NCI-H128 (cell line): Measurements from ENCODE around the gene SHOC2.
"Not testable (repeated sequence)": the region's sequence is repeated elsewhere in the genome, so short reads cannot be mapped to it uniquely, and the experiment has no call there.

Experiments used
- DNase-seq: peaks from one replicate; lab custom pipeline; 2025; ENCODE audit not compliant: unreplicated experiment; lab: John Stamatoyannopoulos, UW

The SHOC2 gene

GRCh38 chr10:110901954-110902819 is 17.2 kb upstream of the SHOC2 start:
- no peak for DNase-seq

DNA sequence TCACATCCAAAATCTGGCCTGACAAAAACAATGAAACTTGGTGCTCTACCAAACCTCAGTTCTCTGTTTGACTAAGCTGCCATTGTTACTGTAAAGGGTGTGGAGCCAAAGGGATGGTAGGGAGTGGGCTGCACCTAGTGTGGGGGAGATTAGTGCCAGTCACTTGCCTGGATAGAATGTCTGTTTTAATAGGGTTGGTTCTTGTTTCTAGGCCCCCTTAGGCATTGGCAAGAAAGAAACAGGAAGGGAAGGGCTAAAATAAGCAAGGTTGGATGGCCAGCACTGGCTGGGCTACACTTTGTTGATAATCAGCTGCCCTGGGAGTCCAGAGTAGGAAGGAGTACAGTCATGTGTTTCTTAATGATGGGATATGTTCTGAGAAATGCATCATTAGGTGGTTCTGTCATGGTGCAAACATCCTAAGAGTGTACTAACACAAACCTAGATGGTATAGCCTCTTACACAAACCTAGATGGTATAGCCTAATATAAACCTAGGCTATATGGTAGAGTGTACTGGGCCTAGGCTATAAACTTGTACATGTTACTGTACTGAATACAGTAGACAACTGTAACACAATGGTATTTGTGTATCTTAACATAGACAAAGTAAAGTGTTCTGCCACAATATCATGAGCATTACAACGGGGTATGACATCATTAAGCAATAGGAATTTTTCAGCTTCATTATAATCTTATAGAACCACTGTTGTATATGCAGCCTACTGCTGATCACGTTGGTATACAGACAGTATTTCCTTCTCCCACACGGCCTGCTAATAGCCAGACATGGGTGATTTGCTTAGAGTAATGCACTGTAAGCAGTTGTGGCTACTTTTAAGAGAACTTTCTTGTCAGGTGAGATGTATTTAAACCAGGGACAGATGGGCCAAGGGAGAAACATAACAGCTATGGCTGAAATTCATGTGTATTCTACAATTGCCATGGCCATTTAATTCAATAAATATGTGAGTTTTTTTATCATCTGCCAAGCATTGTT is 15.8 kb upstream of the SHOC2 start:
- no peak for DNase-seq

- DNase-seq, result no peak
These were observed 9.3 kb upstream of the SHOC2 start for GRCh38 chr10:110910138-110910537.

GRCh38 chr10:110912374-110912773 is 7.0 kb upstream of the SHOC2 start:
- no peak for DNase-seq

DNA sequence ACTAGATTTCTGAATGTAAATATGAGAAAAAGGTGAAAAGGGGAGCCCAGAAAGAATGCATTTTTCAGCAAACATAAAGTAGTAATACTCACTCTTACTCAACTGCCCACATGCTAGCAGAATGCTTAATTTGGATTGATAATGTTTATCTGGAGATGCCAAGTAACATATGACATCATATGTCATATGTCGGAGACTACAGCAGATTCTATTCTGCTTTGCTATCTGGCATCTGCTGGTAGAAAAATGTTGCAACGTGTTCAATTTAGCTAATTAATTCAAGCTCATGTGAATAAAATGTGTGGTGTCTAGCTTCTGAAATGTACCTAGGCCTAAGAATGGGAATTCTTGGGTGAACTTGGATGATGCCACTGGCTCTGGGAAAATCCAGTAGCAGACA is 5.0 kb upstream of the SHOC2 start:
- no peak for DNase-seq

DNA sequence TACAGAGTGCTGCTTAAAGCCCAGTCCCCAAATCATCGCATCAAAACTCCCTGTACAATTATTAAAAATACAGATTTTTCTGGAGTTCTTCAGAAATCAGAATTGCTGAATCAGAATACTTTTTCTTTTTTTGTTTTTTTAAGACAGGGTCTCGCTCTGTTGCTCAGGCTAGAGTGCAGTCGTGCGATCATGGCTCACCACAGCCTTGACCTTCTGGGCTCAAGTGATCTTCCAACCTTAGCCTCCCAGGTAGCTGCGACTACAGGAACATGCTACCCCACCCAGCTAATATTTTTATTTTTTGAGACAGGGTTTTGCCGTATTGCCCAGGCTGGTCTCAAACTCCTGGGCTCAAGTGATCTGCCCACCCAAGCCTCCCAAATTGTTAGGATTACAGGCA is 4.4 kb upstream of the SHOC2 start:
- DNase-seq, result no peak

DNA sequence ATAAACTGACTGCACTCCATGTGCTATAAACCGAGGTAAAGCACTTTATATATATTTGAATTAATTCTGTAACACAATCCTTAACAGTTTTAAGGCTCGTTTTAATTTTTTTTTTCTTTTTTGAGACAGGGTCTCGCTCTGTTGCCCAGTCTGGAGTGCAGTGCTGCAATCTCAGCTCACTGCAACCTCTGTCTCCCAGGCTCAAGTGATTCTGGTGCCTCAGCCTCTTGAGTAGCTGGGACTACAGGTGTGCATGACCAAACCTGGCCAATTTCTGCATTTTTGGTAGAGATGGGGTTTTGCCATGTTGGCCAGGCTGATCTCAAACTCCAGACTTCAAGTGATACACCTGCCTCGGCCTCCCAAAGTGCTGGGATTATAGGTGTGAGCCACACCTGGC is 3.8 kb upstream of the SHOC2 start:
- not testable (repeated sequence) for DNase-seq

DNA sequence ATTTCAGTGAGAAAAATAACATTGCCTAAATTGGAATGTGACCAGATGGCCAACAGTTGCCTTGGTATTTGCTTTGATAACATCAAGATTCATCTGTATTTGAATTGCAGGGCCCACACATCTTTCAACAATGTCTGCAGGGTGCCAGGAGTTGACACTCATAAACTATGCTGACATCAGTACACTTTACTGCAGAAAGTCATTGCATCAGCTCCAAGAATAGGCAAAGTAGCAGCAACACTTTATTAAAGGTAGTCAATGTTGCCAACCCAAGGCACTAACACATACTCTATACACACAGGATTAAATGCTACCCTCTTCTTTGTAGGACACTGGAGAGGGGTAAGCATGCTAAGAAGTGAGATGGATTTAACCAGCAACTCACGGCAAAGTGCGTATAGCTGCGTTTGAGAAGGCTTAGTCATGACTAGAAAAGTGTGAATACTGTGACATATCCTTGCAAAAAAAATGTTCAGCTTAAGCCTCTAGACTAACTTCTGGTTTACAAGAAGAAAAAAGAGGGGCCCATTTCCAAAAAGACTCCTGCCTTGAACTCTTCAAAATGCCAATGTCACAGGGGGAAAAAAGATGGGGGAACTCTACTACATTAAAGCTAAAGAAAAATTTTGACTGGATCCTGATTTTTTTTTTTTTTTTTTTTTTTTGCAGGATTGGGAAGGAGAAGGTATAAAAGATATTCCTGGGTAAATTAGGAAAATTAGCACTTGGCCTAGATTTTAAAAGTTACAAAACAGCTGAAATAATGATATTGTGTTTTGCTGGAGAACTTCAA is 2.7 kb upstream of the SHOC2 start:
- no peak for DNase-seq

GRCh38 chr10:110918269-110918642 is 1.1 kb upstream of the SHOC2 start:
- no peak for DNase-seq

DNA sequence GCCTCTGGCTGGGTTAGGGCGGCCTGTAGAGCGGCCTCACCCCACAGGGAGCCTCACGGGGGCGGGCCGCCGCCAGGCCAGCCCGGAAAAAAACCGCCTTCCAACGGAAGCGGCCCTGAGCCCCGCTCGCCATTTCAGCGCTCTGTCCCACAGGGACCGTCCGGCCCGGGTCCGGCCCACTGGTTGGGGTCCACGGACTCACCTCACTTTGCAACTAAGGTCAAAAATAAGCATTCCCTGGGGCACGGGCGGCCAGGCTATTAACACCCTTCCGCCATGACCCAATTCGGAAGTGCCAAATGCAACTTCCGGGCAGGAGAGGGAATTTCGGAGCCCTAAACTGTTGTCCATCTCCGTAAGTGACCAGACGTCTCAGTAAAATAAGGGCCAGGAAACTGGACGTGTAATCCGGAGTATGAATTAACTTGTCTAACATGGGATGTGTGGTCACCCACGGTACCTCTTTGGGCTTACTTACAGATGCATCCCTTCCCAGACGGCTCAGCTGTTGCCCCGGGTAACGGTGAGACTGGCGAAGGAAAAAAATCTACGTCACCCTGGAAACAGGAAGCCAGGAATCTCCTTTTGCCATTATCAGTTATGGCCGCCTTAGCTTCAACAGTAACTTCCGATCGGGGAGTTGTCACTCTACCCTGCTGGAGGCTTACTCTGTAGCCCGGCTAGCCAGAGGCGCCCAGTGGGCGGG is 608 bp upstream of the SHOC2 start, which contains the start of gene BBIP1:
Gene BBIP1, minus strand, starts transcription at position 538 of the 706 bp plus-strand sequence. CDS start 1,023 bp downstream, outside the sequence.
- peak; percentile 95 for DNase-seq

GRCh38 chr10:110919971-110920881 is 822 bp downstream of the SHOC2 start:
- DNase-seq, result no peak

GRCh38 chr10:110923856-110924493 is 4.6 kb downstream of the SHOC2 start:
- no peak for DNase-seq

DNA sequence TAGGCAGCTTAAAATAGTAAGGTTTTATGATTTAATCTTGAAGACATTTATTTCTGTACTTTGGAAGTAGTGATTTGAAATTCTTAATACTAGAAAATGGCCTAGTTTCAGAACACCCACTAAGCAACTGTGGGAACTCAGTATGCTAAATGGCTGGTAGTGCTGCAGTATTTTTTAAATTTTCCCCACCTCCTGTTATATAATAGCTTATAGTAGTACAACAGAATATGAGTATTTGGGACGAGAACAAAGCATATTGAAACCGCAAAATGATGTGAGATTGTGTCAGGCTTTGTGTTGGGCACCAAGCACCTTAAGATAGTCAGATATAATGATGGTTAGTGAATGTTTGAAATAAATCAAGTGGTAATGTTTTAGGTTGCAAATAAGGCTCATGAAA is 8.1 kb downstream of the SHOC2 start:
- no peak for DNase-seq

DNA sequence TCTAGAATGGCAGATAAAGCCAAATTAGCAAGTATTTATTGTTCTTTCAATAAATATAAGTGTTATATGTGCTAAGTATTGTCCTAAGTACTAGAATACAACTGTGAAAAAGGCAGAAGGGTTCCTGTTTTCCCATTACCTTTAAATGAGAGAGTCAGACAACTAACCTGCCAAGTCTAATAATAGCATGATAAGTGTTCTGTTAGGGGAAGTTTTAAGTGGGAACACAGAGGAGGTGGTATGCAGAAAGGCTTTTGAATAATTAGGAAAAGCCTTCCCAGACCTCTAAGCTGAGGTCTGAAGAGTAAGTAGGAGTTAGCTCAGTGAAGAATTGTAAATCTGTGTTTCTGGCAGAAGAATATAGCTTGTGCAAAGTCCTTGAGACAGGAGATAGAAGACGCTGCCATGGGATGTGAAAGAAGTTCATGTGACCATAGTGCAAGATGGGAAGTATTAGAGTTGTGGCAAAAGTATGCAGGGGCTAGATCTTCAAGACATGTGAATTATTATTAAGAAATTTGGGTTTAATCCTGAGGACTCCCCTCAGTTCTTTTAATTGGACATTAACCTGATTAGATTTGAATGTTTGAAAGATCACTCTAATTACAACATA is 12.5 kb downstream of the SHOC2 start:
- DNase-seq, result no peak

GRCh38 chr10:110932505-110933180 is 13.2 kb downstream of the SHOC2 start:
- no peak for DNase-seq

DNA sequence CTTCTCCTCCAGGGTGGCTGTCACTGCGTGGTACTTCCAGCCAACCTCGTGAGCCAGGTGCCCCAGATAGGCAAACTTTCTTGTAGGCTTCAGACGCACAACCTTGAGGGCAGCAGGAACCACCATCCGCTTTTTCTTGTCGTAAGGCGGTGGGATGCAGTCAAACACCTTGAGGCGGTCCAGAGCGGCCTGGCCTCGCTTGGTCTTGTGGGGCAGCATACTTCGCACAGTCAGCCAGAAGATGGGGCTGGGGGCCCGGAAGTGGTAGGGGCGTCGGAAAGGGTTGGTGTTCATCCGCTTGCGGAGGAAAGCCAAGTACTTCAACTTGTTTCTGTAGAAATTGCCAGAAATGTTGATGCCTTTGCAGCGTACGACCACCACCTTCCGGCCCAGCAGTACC is 17.4 kb downstream of the SHOC2 start:
- DNase-seq, result no peak

GRCh38 chr10:110939419-110939818 is 20.0 kb downstream of the SHOC2 start:
- no peak for DNase-seq
